NT2/D1 (cell line): ENCODE results near the gene CTNNA3.

Source experiments
- DNase-seq: peaks from one replicate; pipeline ENCODE4 v3.0.0-alpha.2; 2011; ENCODE audit warnings: low read depth, low spot score
- H3K27me3 ChIP-seq: 2 replicates; pipeline ENCODE4 v1.6.0; 2011; ENCODE audit warnings: mild to moderate bottlenecking; ENCODE audit not compliant: insufficient read length, insufficient read depth
- H3K36me3 ChIP-seq: 2 replicates; pipeline ENCODE4 v1.6.1; 2011; ENCODE audit warnings: mild to moderate bottlenecking, low read length, mixed read lengths; ENCODE audit not compliant: insufficient read depth, insufficient read length
- H3K4me1 ChIP-seq: 2 replicates; pipeline ENCODE4 v1.5.1; 2011; ENCODE audit not compliant: insufficient read depth, insufficient read length
- H3K4me3 ChIP-seq: 2 replicates; pipeline ENCODE4 v1.5.1; 2011; ENCODE audit warnings: low read depth; ENCODE audit not compliant: insufficient read length
- H3K9ac ChIP-seq: 2 replicates; pipeline ENCODE4 v1.6.0; 2011; ENCODE audit warnings: low read depth; ENCODE audit not compliant: insufficient read length
- H3K9me3 ChIP-seq: 2 replicates; pipeline ENCODE4 v1.5.1; 2011; ENCODE audit warnings: mild to moderate bottlenecking, low read length; ENCODE audit not compliant: insufficient read depth
- SUZ12 ChIP-seq: IDR thresholded peaks from 2 replicates; pipeline ENCODE4 v1.6.1; 2011; ENCODE audit not compliant: insufficient read length, insufficient read depth; ENCODE audit errors: extremely low read depth
- YY1 ChIP-seq: IDR thresholded peaks from 2 replicates; pipeline ENCODE4 v1.6.1; 2011; ENCODE audit not compliant: insufficient read length, insufficient read depth
- ZNF274 ChIP-seq: IDR thresholded peaks from 2 replicates; pipeline ENCODE4 v1.6.1; 2011; ENCODE audit warnings: mild to moderate bottlenecking, low read depth, low read length

CTNNA3 gene

GRCh38 chr10:66919248-66919647, 776.7 kb downstream of the CTNNA3 start:
- Histone ChIP-seq H3K27me3 (no peaks in the 10 kb centered on the region), H3K9me3 (no peaks in the 10 kb centered on the region), H3K4me1 (no peaks in the 10 kb centered on the region), H3K4me3 (no peak overlapping the region), H3K36me3 (no peaks in the 10 kb centered on the region), H3K9ac (no peak overlapping the region)
- DNase-seq, result no peak
- TF ChIP-seq YY1, result no peak
- no peak for TF ChIP-seq ZNF274
- TF ChIP-seq SUZ12, result no peak

GRCh38 chr10:66917104-66917503, 778.9 kb downstream of the CTNNA3 start:
- H3K9ac ChIP-seq, result no peak overlapping the region
- H3K4me1 ChIP-seq, result no peaks in the 10 kb centered on the region
- H3K4me3 ChIP-seq, result no peak overlapping the region
- DNase-seq, result no peak
- no peaks in the 10 kb centered on the region for H3K27me3 ChIP-seq
- no peak for TF ChIP-seq SUZ12
- no peak for TF ChIP-seq YY1
- TF ChIP-seq ZNF274, result no peak
- H3K9me3 ChIP-seq, result no peaks in the 10 kb centered on the region
- H3K36me3 ChIP-seq, result no peaks in the 10 kb centered on the region

- DNase-seq, result no peak
- no peaks in the 10 kb centered on the region for H3K9me3 ChIP-seq
- no peak overlapping the region for H3K4me3 ChIP-seq
- no peaks in the 10 kb centered on the region for H3K4me1 ChIP-seq
- no peak overlapping the region for H3K9ac ChIP-seq
- H3K27me3 ChIP-seq, result no peaks in the 10 kb centered on the region
- TF ChIP-seq SUZ12 (no peak), ZNF274 (no peak), YY1 (no peak)
- no peaks in the 10 kb centered on the region for H3K36me3 ChIP-seq
Measured at GRCh38 chr10:66916030-66916429, 780.0 kb downstream of the CTNNA3 start.

GRCh38 chr10:66910671-66911070, 785.3 kb downstream of the CTNNA3 start:
- Histone ChIP-seq H3K4me1 (no peaks in the 10 kb centered on the region), H3K4me3 (no peak overlapping the region), H3K9ac (no peak overlapping the region), H3K9me3 (no peaks in the 10 kb centered on the region), H3K36me3 (no peaks in the 10 kb centered on the region), H3K27me3 (no peaks in the 10 kb centered on the region)
- no peak for DNase-seq
- TF ChIP-seq SUZ12 (no peak), YY1 (no peak), ZNF274 (no peak)

- Histone ChIP-seq H3K4me3 (no peak overlapping the region), H3K4me1 (no peaks in the 10 kb centered on the region), H3K9me3 (no peaks in the 10 kb centered on the region), H3K27me3 (no peaks in the 10 kb centered on the region), H3K9ac (no peak overlapping the region), H3K36me3 (no peaks in the 10 kb centered on the region)
- no peak for DNase-seq
- TF ChIP-seq YY1 (no peak), ZNF274 (no peak)
Measured at GRCh38 chr10:66892871-66893270, 803.1 kb downstream of the CTNNA3 start.

GRCh38 chr10:66888237-66888636, 807.8 kb downstream of the CTNNA3 start:
- Histone ChIP-seq H3K4me1 (no peaks in the 10 kb centered on the region), H3K9ac (no peak overlapping the region), H3K36me3 (no peaks in the 10 kb centered on the region), H3K4me3 (no peak overlapping the region), H3K27me3 (no peaks in the 10 kb centered on the region), H3K9me3 (no peaks in the 10 kb centered on the region)
- no peak for TF ChIP-seq YY1
- no peak for DNase-seq

- DNase-seq, result no peak
- H3K4me3 ChIP-seq, result no peak overlapping the region
- H3K9me3 ChIP-seq, result no peaks in the 10 kb centered on the region
- no peak for TF ChIP-seq YY1
- no peak for TF ChIP-seq ZNF274
- TF ChIP-seq SUZ12, result no peak
- H3K27me3 ChIP-seq, result no peaks in the 10 kb centered on the region
- no peaks in the 10 kb centered on the region for H3K4me1 ChIP-seq
- H3K9ac ChIP-seq, result no peak overlapping the region
- H3K36me3 ChIP-seq, result no peaks in the 10 kb centered on the region
Measured at GRCh38 chr10:66886848-66887247, 809.1 kb downstream of the CTNNA3 start.

GRCh38 chr10:66882271-66882670, 813.7 kb downstream of the CTNNA3 start:
- Histone ChIP-seq H3K9me3 (no peaks in the 10 kb centered on the region), H3K27me3 (no peaks in the 10 kb centered on the region), H3K36me3 (no peaks in the 10 kb centered on the region), H3K4me3 (no peak overlapping the region), H3K9ac (no peak overlapping the region), H3K4me1 (no peaks in the 10 kb centered on the region)
- TF ChIP-seq YY1, result no peak
- no peak for TF ChIP-seq ZNF274
- TF ChIP-seq SUZ12, result no peak
- no peak for DNase-seq
